DND-41 (cell line): ENCODE measurements around the gene CST9L.
"Not testable (repeated sequence)": the region's sequence is repeated elsewhere in the genome, so short reads cannot be mapped to it uniquely, and the experiment has no call there.

Source experiments
- ATAC-seq: fragments of 200-7000 bp; cut with Tn5 transposase; 3 replicates; pipeline ENCODE4 v1.9.1; 2021; ENCODE audit warnings: low read depth; ENCODE audit not compliant: insufficient read depth
- DNase-seq: peaks from one replicate; pipeline ENCODE4 v3.0.0-alpha.2; 2020
- H2AFZ ChIP-seq: 2 replicates; pipeline ENCODE4 v1.6.0; 2012; ENCODE audit warnings: low read depth, low read length
- H3K27ac ChIP-seq: 2 replicates; pipeline ENCODE4 v1.5.1; 2012; ENCODE audit warnings: low read length, inconsistent platforms
- H3K27me3 ChIP-seq: fragments of 200-600 bp; sonication (generic); 2 replicates; pipeline ENCODE4 v1.6.0; 2012; ENCODE audit warnings: low read length, mild to moderate bottlenecking, inconsistent platforms; ENCODE audit not compliant: insufficient read depth, poor library complexity
- H3K36me3 ChIP-seq: 2 replicates; pipeline ENCODE4 v1.5.1; 2012; ENCODE audit warnings: low read length, inconsistent platforms; ENCODE audit not compliant: insufficient read depth
- H3K4me1 ChIP-seq: 2 replicates; pipeline ENCODE4 v1.5.1; 2012; ENCODE audit warnings: mild to moderate bottlenecking, low read length; ENCODE audit not compliant: insufficient read depth
- H3K4me2 ChIP-seq: 2 replicates; pipeline ENCODE4 v1.6.0; 2012; ENCODE audit warnings: mild to moderate bottlenecking, moderate library complexity, low read length, inconsistent platforms; ENCODE audit not compliant: insufficient read depth
- H3K4me3 ChIP-seq, 2 experiments: fragments of 200-600 bp in 1 of 2; shearing (Covaris generic) in 1 of 2; 2 replicates each; pipeline ENCODE4 v1.5.1; 2012 to 2016; ENCODE audit warnings: inconsistent platforms in 2 of 2, low read length in 2 of 2, mild to moderate bottlenecking in 2 of 2, low read depth in 1 of 2, moderate library complexity in 1 of 2
- H3K79me2 ChIP-seq: 2 replicates; pipeline ENCODE4 v1.6.0; 2012; ENCODE audit warnings: low read length, inconsistent platforms; ENCODE audit not compliant: insufficient read depth
- H3K9ac ChIP-seq: 2 replicates; pipeline ENCODE4 v1.6.0; 2012; ENCODE audit warnings: low read depth, mild to moderate bottlenecking, inconsistent platforms, low read length, moderate library complexity
- H3K9me3 ChIP-seq: 2 replicates; pipeline ENCODE4 v1.5.1; 2012; ENCODE audit warnings: low read length, moderate library complexity, mild to moderate bottlenecking, inconsistent platforms; ENCODE audit not compliant: insufficient read depth, severe bottlenecking
- H4K20me1 ChIP-seq: 2 replicates; pipeline ENCODE4 v1.6.0; 2012; ENCODE audit warnings: low read length; ENCODE audit not compliant: insufficient read depth
- CTCF ChIP-seq: IDR thresholded peaks from 2 replicates; pipeline ENCODE4 v1.5.1; 2012; ENCODE audit warnings: borderline replicate concordance, low read length, moderate library complexity, mild to moderate bottlenecking; ENCODE audit not compliant: poor library complexity, severe bottlenecking; ENCODE audit errors: extremely low read depth
- EZH2 ChIP-seq: IDR thresholded peaks from 3 replicates; pipeline ENCODE4 v1.6.1; 2012; ENCODE audit warnings: borderline replicate concordance, low read depth, mild to moderate bottlenecking, moderate library complexity, low read length, inconsistent platforms; ENCODE audit not compliant: severe bottlenecking

Gene CST9L

DNA sequence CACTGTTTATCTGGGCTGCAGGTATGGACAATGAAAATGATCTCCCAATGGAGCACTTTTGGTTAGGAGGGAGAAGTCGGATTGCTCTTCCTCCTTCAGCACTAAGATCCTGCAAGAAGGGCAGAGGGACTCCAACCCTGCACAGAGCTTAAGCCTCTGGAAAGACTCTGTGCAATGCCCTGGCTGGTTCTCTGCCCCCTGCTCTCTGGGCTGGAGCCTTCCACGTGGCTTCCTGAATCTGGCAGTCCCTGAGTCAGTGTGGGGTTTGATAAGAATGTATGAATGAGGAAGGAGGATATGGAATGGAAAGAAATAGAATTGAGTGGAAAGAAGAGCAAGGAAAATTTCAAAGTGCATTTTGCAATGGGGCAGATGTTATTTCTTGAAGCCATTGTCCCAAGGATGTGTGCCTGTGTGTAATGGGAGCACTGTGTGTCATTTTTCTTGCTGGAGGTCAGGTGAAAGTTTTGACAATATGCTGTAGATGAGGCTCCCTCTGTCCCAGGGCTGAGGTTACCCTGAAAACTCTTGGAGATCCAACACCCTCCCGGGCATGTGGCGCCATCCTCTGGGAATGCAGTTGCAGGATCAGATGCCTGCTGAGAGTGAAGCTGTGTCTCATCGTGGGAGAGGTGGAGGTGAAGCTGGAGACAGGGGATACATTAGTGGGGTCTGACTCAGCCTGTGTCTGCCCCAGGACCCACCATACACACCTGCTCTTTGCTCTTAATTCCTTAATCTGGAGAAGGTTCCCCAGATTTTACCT lies 16.3 kb upstream of the CST9L start:
- DNase-seq (no peak), ATAC-seq (no peak)
- Histone ChIP-seq H3K4me3 (no peak overlapping the region), H4K20me1 (no peaks in the 10 kb centered on the region; the same call in 1 of the 2 replicates), H3K4me2 (no peak overlapping the region), H2AFZ (no peak overlapping the region), H3K36me3 (no peaks in the 10 kb centered on the region), H3K27ac (no peak overlapping the region), H3K4me1 (no peaks in the 10 kb centered on the region), H3K9me3 (no peaks in the 10 kb centered on the region), H3K79me2 (no peaks in the 10 kb centered on the region), H3K27me3 (peaks cover 33% of the 10 kb centered on the region), H3K9ac (no peak overlapping the region)
- TF ChIP-seq CTCF (no peak), EZH2 (no peak)

- H3K4me2 ChIP-seq = no peak overlapping the region
- H4K20me1 ChIP-seq = no peaks in the 10 kb centered on the region; the same call in 1 of the 2 replicates
- no peaks in the 10 kb centered on the region for H3K79me2 ChIP-seq
- no peaks in the 10 kb centered on the region for H3K36me3 ChIP-seq
- TF ChIP-seq CTCF = no peak
- no peak for TF ChIP-seq EZH2
- H2AFZ ChIP-seq = no peak overlapping the region
- ATAC-seq (peak; percentile 22; the same call in 1 of the 3 replicates), DNase-seq (no peak)
- no peaks in the 10 kb centered on the region for H3K4me1 ChIP-seq
- no peak overlapping the region for H3K27ac ChIP-seq
- H3K9me3 ChIP-seq = no peaks in the 10 kb centered on the region
- H3K4me3 ChIP-seq = no peak overlapping the region
- H3K9ac ChIP-seq = no peak overlapping the region
- peaks cover 37% of the 10 kb centered on the region for H3K27me3 ChIP-seq
These were observed 15.2 kb upstream of the CST9L start for GRCh38 chr20:23583526-23583925.

- Histone ChIP-seq H3K36me3 (no peaks in the 10 kb centered on the region), H3K9me3 (no peaks in the 10 kb centered on the region), H3K4me3 (no peak overlapping the region), H3K9ac (no peak overlapping the region), H2AFZ (no peak overlapping the region), H3K27me3 (peaks cover 37% of the 10 kb centered on the region), H3K27ac (no peak overlapping the region), H4K20me1 (no peaks in the 10 kb centered on the region; the same call in 1 of the 2 replicates), H3K4me1 (no peaks in the 10 kb centered on the region), H3K4me2 (no peak overlapping the region), H3K79me2 (no peaks in the 10 kb centered on the region)
- ATAC-seq = no peak
- DNase-seq = no peak
- TF ChIP-seq CTCF = no peak
- TF ChIP-seq EZH2 = no peak
These were observed 14.0 kb upstream of the CST9L start for GRCh38 chr20:23582293-23582692.

DNA sequence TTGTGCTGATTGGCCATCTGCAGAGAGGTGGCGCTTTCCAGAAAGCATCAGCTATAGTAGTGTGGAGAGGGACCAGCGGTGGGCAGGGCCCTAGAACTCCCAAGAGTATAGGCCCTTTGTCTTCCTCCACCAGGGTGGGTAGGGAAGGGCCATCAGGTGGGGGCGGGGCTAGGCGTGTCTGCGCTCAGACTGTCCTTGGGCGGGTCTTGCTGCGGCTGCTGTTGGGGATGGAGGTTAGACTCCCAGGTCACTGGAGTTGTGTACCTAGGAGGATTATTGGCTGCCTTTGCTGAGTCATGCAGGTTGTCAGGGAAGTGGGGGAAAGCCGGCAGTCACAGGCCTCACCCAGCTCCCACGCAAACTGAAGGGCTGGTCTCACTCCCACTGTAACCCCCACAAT lies 13.5 kb upstream of the CST9L start:
- not testable (repeated sequence) for H3K36me3 ChIP-seq, H3K4me2 ChIP-seq, H3K4me1 ChIP-seq, DNase-seq, H4K20me1 ChIP-seq, H3K79me2 ChIP-seq, H3K27ac ChIP-seq, H3K4me3 ChIP-seq, H2AFZ ChIP-seq, ATAC-seq, H3K9me3 ChIP-seq, H3K9ac ChIP-seq
- peaks cover 41% of the 10 kb centered on the region for H3K27me3 ChIP-seq
